GM12878 (cell line): Measurements from ENCODE around the gene GTPBP4. TPM values are rescaled to one million over a fixed set of nuclear protein-coding genes. Genes with fewer than 3 reads are reported as not detected.

Experiments
- ATAC-seq: fragments of 200-7000 bp; cut with Tn5 transposase; 3 replicates; pipeline ENCODE4 v1.9.1; 2020; ENCODE audit warnings: mild to moderate bottlenecking, moderate library complexity
- BruUV-seq: library from RNA; stranded (reverse); fragments of 400-500 nt; replicated peaks from 2 replicates; lab custom pipeline; 2021; lab: Mats Ljungman, UMichigan
- CTCF ChIA-PET: fragments of 300-600 bp; sonication (Branson Sonifier 250); formaldehyde crosslinking; extraction: SDS; loops from one replicate; lab custom pipeline; 2021; ENCODE audit warnings: inconsistent platforms; lab: Yijun Ruan, JAX
- POLR2A ChIA-PET: fragments of 350-600 bp; formaldehyde crosslinking; extraction: SDS; loops from one replicate; lab custom pipeline; 2021; ENCODE audit warnings: inconsistent platforms; lab: Charles Lee
- RAD21 ChIA-PET: fragments of 300-600 bp; sonication (Branson Sonifier 250); formaldehyde crosslinking; loops from one replicate; lab custom pipeline; 2023; ENCODE audit warnings: antibody characterized with exemption; ENCODE audit not compliant: unreplicated experiment; lab: Charles Lee
- SMC1A ChIA-PET: fragments of 300-600 bp; sonication (Branson Sonifier 250); formaldehyde crosslinking; loops from one replicate; lab custom pipeline; 2023; ENCODE audit not compliant: unreplicated experiment, uncharacterized antibody; lab: Charles Lee
- DNase-seq: peaks from one replicate; pipeline ENCODE4 v3.0.0-alpha.2; 2011; ENCODE audit warnings: low read depth, low spot score
- FAIRE-seq: peaks from 3 replicates; lab custom pipeline; 2011; peaks lifted over from hg19 to GRCh38; lab: Jason Lieb, UNC
- H2AFZ ChIP-seq: 2 replicates; pipeline ENCODE4 v1.6.0; 2011; ENCODE audit warnings: low read depth, low read length, control low read depth; ENCODE audit not compliant: control insufficient read depth
- H3K27ac ChIP-seq: 2 replicates; pipeline ENCODE4 v1.5.1; 2011; ENCODE audit warnings: control low read depth; ENCODE audit not compliant: control insufficient read depth, insufficient read depth
- H3K27me3 ChIP-seq, 2 experiments: replicated peaks in 1 of 2; 2 replicates each; pipeline versions ENCODE4 v1.6.0 to v1.6.1; 2011; ENCODE audit warnings: low read length in 1 of 2; ENCODE audit not compliant: control insufficient read depth in 2 of 2, insufficient read depth in 2 of 2
- H3K36me3 ChIP-seq, 2 experiments: 2 replicates each; pipeline ENCODE4 v1.5.1; 2011; ENCODE audit warnings: low read length in 1 of 2; ENCODE audit not compliant: control insufficient read depth in 2 of 2, insufficient read depth in 2 of 2
- H3K4me1 ChIP-seq: 2 replicates; pipeline ENCODE4 v1.6.1; 2011; ENCODE audit warnings: mild to moderate bottlenecking, low read length, moderate library complexity, mixed read lengths; ENCODE audit not compliant: control insufficient read depth, insufficient read depth
- H3K4me2 ChIP-seq: 2 replicates; pipeline ENCODE4 v1.6.0; 2011; ENCODE audit warnings: control low read depth; ENCODE audit not compliant: control insufficient read depth, insufficient read depth
- H3K4me3 ChIP-seq: fragments of 200-600 bp; sonication (generic); 2 replicates; pipeline ENCODE4 v1.5.1; 2016
- H3K79me2 ChIP-seq: 2 replicates; pipeline ENCODE4 v1.6.0; 2011; ENCODE audit warnings: low read length; ENCODE audit not compliant: control insufficient read depth, insufficient read depth
- H3K9ac ChIP-seq: 2 replicates; pipeline ENCODE4 v1.8.0; 2011; ENCODE audit warnings: low read length, control low read depth, mixed read lengths; ENCODE audit not compliant: control insufficient read depth, insufficient read depth
- H3K9me3 ChIP-seq: replicated peaks from 3 replicates; pipeline ENCODE4 v1.5.1; 2011; ENCODE audit warnings: mild to moderate bottlenecking, low read length; ENCODE audit not compliant: control insufficient read depth, insufficient read depth
- H4K20me1 ChIP-seq: 2 replicates; pipeline ENCODE4 v1.6.0; 2011; ENCODE audit not compliant: control insufficient read depth, insufficient read depth
- EP300 ChIP-seq, 2 experiments: fragments of 150-350 bp in 1 of 2; IDR thresholded peaks; 2 replicates each; pipeline ENCODE4 v1.6.1; 2011 to 2012; ENCODE audit warnings: low read depth in 2 of 2, low read length in 2 of 2, borderline replicate concordance in 1 of 2, improper control_type of control experiment in 1 of 2, inconsistent platforms in 1 of 2; ENCODE audit not compliant: control insufficient read depth in 1 of 2
- FOS ChIP-seq: IDR thresholded peaks from 3 replicates; pipeline ENCODE4 v1.6.1; 2011; ENCODE audit warnings: borderline replicate concordance; ENCODE audit not compliant: insufficient read length; ENCODE audit errors: extremely low read depth
- MXI1 ChIP-seq: fragments of 150-350 bp; IDR thresholded peaks from 2 replicates; pipeline ENCODE4 v1.6.1; 2011; ENCODE audit warnings: low read depth, mild to moderate bottlenecking, inconsistent platforms, low read length, improper control_type of control experiment
- MYC ChIP-seq: IDR thresholded peaks from 2 replicates; pipeline ENCODE4 v1.6.1; 2011; ENCODE audit warnings: mild to moderate bottlenecking, low read length, moderate library complexity, inconsistent platforms; ENCODE audit not compliant: insufficient read depth, insufficient replicate concordance, insufficient read length, severe bottlenecking
- NR2C1 ChIP-seq: fragments of 450-650 bp; IDR thresholded peaks from 2 replicates; pipeline ENCODE4 v1.6.1; 2017; ENCODE audit warnings: antibody characterized with exemption, mild to moderate bottlenecking, moderate library complexity
- RAD21 ChIP-seq: IDR thresholded peaks from 2 replicates; pipeline ENCODE4 v1.6.1; 2011; ENCODE audit warnings: mild to moderate bottlenecking, low read depth, low read length, moderate library complexity; ENCODE audit not compliant: insufficient read depth
- RAD51 ChIP-seq: fragments of 450-650 bp; IDR thresholded peaks from 2 replicates; pipeline ENCODE4 v1.6.1; 2016; ENCODE audit warnings: moderate library complexity, mild to moderate bottlenecking, inconsistent platforms
- SP1 ChIP-seq: IDR thresholded peaks from one replicate; pipeline ENCODE4 v1.6.1; 2011; ENCODE audit warnings: low read depth, low read length
- SPI1 ChIP-seq: IDR thresholded peaks from 2 replicates; pipeline ENCODE4 v1.6.1; 2011; ENCODE audit warnings: low read depth, mild to moderate bottlenecking, low read length, moderate library complexity, borderline replicate concordance; ENCODE audit not compliant: insufficient read depth
- WRNIP1 ChIP-seq: IDR thresholded peaks from 2 replicates; pipeline ENCODE4 v1.6.1; 2011; ENCODE audit warnings: low read depth, low read length, improper control_type of control experiment, borderline replicate concordance
- ZSCAN29 ChIP-seq: fragments of 450-650 bp; IDR thresholded peaks from 2 replicates; pipeline ENCODE4 v1.6.1; 2017; ENCODE audit warnings: mild to moderate bottlenecking, moderate library complexity
- WGBS: methylation state at CpG from one replicate; pipeline ENCODE4 v1.1.6; 2016; ENCODE audit warnings: low lambda C conversion rate; ENCODE audit not compliant: insufficient replicate concordance, insufficient coverage; ENCODE audit errors: missing lambda C conversion rate; 5-methylcytosine and 5-hydroxymethylcytosine counted together
- in situ Hi-C: fragments of 300-500 bp; cut with MboI; formaldehyde crosslinking; loops from 9 replicates; pipeline ENCODE4 v1.14.3; 2018; ENCODE audit warnings: mixed read lengths
- intact Hi-C: fragments of 100-400 bp; cut with micrococcal nuclease; formaldehyde crosslinking; loops from one replicate; pipeline ENCODE4 v1.14.2; 2022; ENCODE audit not compliant: unreplicated experiment
- polyA plus RNA-seq, 11 experiments: library from polyadenylated mRNA; depleted of rRNA in 4 of 11; unstranded in 6 of 11; stranded (reverse) in 5 of 11; fragments of >200 nt; fragmentation: Nextera tagmentation in 4 of 11; fragmentation: Illumina TruSeq in 1 of 11; extraction: Ambion mirVana in 4 of 11; extraction: Trizol in 1 of 11; gene quantifications; 1 replicate in 1 of 11; 2 replicates in 10 of 11; pipeline versions ENCODE4 v1.2.1 to v1.2.3, GENCODE V29; 2011 to 2016; ENCODE audit warnings: inconsistent platforms in 2 of 11, missing spikeins in 2 of 11, low read depth in 1 of 11
- total RNA-seq, 4 experiments: library from RNA; depleted of rRNA in 3 of 4; stranded (reverse); fragments of >200 nt in 3 of 4; fragmentation: Illumina TruSeq in 1 of 4; extraction: Trizol in 1 of 4; gene quantifications; 2 replicates each; pipeline versions ENCODE4 v1.2.1 to v1.2.3, GENCODE V29; 2013 to 2021
- TF ChIP-seq, protein P1 (sequence below): fragments of 450-650 bp; IDR thresholded peaks from 2 replicates; pipeline ENCODE4 v1.6.1; 2017; ENCODE audit warnings: mild to moderate bottlenecking, moderate library complexity

The GTPBP4 gene
- total and polyA plus RNA-seq, 10 of the 15 experiments (the other 5 are each of a cell fraction or from before 2014, with no cell fraction given): 58.5 to 118 (median 71.4) TPM

DNA sequence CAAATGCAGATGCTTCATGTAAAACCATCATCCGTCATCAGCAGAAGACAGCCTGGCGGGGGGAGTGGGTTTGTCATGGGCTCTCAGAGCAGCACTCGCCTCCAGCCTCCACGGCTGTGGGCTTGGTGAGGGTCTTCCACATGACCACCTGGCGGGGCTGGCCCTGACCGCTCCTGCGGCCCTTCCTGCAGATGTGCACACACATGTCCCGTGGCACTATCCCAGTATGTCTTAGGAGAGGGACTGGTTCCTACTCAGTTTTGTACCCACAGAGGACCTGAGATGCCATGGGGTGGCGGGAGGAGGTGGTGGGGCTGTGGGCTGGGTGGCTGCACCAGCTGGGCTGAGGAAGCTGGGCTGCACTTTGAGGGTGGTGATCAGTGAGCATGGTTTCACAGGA lies 32.7 kb downstream of the GTPBP4 start:
- ChIA-PET POLR2A (no interaction called here), CTCF (no interaction called here), SMC1A (interaction anchor here (0.9 kb wide), 1 partner anchor 9 kb away, joined by 3 read pairs; no protein-coding TSS in a partner anchor), RAD21 (no interaction called here)
- intact Hi-C loops: no loop called here
- Histone ChIP-seq H3K4me2 (no peak overlapping the region), H2AFZ (no peak overlapping the region), H3K4me3 (no peak overlapping the region), H4K20me1 (no peaks in the 10 kb centered on the region), H3K79me2 (no peaks in the 10 kb centered on the region), H3K27me3 (no peaks in the 10 kb centered on the region), H3K9ac (no peak overlapping the region), H3K4me1 (no peaks in the 10 kb centered on the region)
- 97% methylated on average over 9 of the region's 9 CpGs for WGBS
- FAIRE-seq: no peak
- no peak for DNase-seq
- BruUV-seq: no TSS peak
- peak; percentile 34; the same call in 2 of the 3 replicates for ATAC-seq
- TF ChIP-seq RAD51 (no peak), RAD21 (no peak), MXI1 (no peak), MYC (no peak), WRNIP1 (no peak), NR2C1 (no peak), SPI1 (no peak), SP1 (no peak), EP300 (IDR thresholded peaks at IDR 0.05; ENCODE audit: borderline replicate concordance in 1 of 2, control insufficient read depth in 1 of 2, low read depth in 2 of 2, low read length in 2 of 2) (no peak), ZSCAN29 (no peak), FOS (no peak)
- TF ChIP-seq, protein P1, sequence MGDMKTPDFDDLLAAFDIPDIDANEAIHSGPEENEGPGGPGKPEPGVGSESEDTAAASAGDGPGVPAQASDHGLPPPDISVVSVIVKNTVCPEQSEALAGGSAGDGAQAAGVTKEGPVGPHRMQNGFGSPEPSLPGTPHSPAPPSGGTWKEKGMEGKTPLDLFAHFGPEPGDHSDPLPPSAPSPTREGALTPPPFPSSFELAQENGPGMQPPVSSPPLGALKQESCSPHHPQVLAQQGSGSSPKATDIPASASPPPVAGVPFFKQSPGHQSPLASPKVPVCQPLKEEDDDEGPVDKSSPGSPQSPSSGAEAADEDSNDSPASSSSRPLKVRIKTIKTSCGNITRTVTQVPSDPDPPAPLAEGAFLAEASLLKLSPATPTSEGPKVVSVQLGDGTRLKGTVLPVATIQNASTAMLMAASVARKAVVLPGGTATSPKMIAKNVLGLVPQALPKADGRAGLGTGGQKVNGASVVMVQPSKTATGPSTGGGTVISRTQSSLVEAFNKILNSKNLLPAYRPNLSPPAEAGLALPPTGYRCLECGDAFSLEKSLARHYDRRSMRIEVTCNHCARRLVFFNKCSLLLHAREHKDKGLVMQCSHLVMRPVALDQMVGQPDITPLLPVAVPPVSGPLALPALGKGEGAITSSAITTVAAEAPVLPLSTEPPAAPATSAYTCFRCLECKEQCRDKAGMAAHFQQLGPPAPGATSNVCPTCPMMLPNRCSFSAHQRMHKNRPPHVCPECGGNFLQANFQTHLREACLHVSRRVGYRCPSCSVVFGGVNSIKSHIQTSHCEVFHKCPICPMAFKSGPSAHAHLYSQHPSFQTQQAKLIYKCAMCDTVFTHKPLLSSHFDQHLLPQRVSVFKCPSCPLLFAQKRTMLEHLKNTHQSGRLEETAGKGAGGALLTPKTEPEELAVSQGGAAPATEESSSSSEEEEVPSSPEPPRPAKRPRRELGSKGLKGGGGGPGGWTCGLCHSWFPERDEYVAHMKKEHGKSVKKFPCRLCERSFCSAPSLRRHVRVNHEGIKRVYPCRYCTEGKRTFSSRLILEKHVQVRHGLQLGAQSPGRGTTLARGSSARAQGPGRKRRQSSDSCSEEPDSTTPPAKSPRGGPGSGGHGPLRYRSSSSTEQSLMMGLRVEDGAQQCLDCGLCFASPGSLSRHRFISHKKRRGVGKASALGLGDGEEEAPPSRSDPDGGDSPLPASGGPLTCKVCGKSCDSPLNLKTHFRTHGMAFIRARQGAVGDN: no peak
- TF ChIP-seq, all 136 proteins: peak for 0
- in situ Hi-C loops: no loop called here
- H3K36me3 ChIP-seq: peaks cover 9% of the 10 kb centered on the region in 2 experiments; a peak in 3 of 4 replicates
- no peak overlapping the region for H3K27ac ChIP-seq
- H3K9me3 ChIP-seq: no peaks in the 10 kb centered on the region
